Liver (tissue), 9 donors: ENCODE results near the gene DNAH2. TPM values are rescaled to one million over a fixed set of nuclear protein-coding genes. Genes with fewer than 3 reads are reported as not detected.

Experiments used
- DNase-seq: peaks from one replicate; pipeline ENCODE4 v3.0.0-alpha.2; 2017; ENCODE audit warnings: low spot score
- H3K27ac ChIP-seq, 2 donors: one replicate each; pipeline ENCODE4 v1.7.0; 2013; ENCODE audit warnings: inconsistent platforms in 2 of 2, low read length in 2 of 2, control low read depth in 1 of 2, low read depth in 1 of 2, mild to moderate bottlenecking in 1 of 2
- H3K27me3 ChIP-seq, 4 donors: one replicate each; pipeline versions ENCODE4 v1.6.1 to v1.7.0; 2013; ENCODE audit warnings: low read length in 3 of 4, inconsistent platforms in 1 of 4, mild to moderate bottlenecking in 1 of 4, moderate library complexity in 1 of 4; ENCODE audit not compliant: control insufficient read depth in 4 of 4, insufficient read depth in 4 of 4
- H3K36me3 ChIP-seq, 4 donors: one replicate each; pipeline versions ENCODE4 v1.6.1 to v1.7.0; 2013; ENCODE audit warnings: low read length in 3 of 4, mild to moderate bottlenecking in 3 of 4, low read depth in 1 of 4, moderate library complexity in 1 of 4; ENCODE audit not compliant: control insufficient read depth in 4 of 4, insufficient read depth in 3 of 4
- H3K4me1 ChIP-seq, 4 donors: one replicate each; pipeline versions ENCODE4 v1.6.1 to v1.7.0; 2013; ENCODE audit warnings: low read length in 3 of 4, mild to moderate bottlenecking in 3 of 4, moderate library complexity in 1 of 4; ENCODE audit not compliant: control insufficient read depth in 4 of 4, insufficient read depth in 4 of 4
- H3K4me3 ChIP-seq, 3 donors: one replicate each; pipeline versions ENCODE4 v1.6.1 to v1.7.0; 2013; ENCODE audit warnings: low read length in 3 of 3, control low read depth in 1 of 3, low read depth in 1 of 3, mild to moderate bottlenecking in 1 of 3
- H3K9ac ChIP-seq, 2 donors: one replicate each; pipeline ENCODE4 v1.7.0; 2013; ENCODE audit warnings: low read length in 2 of 2, mild to moderate bottlenecking in 2 of 2, moderate library complexity in 2 of 2, control low read depth in 1 of 2, low read depth in 1 of 2
- H3K9me3 ChIP-seq, 4 donors: one replicate each; pipeline versions ENCODE4 v1.6.1 to v1.7.0; 2013; ENCODE audit warnings: low read length in 3 of 4; ENCODE audit not compliant: control insufficient read depth in 4 of 4
- EGR1 ChIP-seq, 2 donors: IDR thresholded peaks; 2 replicates each; pipeline ENCODE4 v1.6.1; 2016 to 2018; ENCODE audit warnings: antibody characterized with exemption in 2 of 2, low read depth in 2 of 2
- FOXA1 ChIP-seq: IDR thresholded peaks from 2 replicates; pipeline ENCODE4 v1.6.1; 2016; ENCODE audit warnings: antibody characterized with exemption
- GABPA ChIP-seq, 2 donors: IDR thresholded peaks in 1 of 2; conservative IDR thresholded peaks in 1 of 2; 2 replicates each; pipeline ENCODE4 v1.6.1; 2016; ENCODE audit warnings: antibody characterized with exemption in 2 of 2, mild to moderate bottlenecking in 1 of 2, moderate library complexity in 1 of 2
- HNF4A ChIP-seq, 2 donors: conservative IDR thresholded peaks; 2 replicates each; pipeline ENCODE4 v1.6.1; 2016; ENCODE audit warnings: antibody characterized with exemption in 2 of 2, mild to moderate bottlenecking in 2 of 2
- NR2F2 ChIP-seq: IDR thresholded peaks from 2 replicates; pipeline ENCODE4 v1.6.1; 2016; ENCODE audit warnings: antibody characterized with exemption
- RAD21 ChIP-seq, 2 donors: IDR thresholded peaks; 2 replicates each; pipeline ENCODE4 v1.6.1; 2016; ENCODE audit warnings: antibody characterized with exemption in 2 of 2, mild to moderate bottlenecking in 2 of 2
- RXRA ChIP-seq, 2 donors: IDR thresholded peaks; 2 replicates each; pipeline ENCODE4 v1.6.1; 2017 to 2018; ENCODE audit warnings: antibody characterized with exemption in 2 of 2, mild to moderate bottlenecking in 1 of 2
- SP1 ChIP-seq: IDR thresholded peaks from 2 replicates; pipeline ENCODE4 v1.6.1; 2018; ENCODE audit warnings: antibody characterized with exemption, mild to moderate bottlenecking
- YY1 ChIP-seq: IDR thresholded peaks from 2 replicates; pipeline ENCODE4 v1.6.1; 2016; ENCODE audit warnings: antibody characterized with exemption, mild to moderate bottlenecking
- whole genome bisulfite sequencing: extraction: QIAGEN DNeasy Blood & Tissue Kit; methylation state at CpG from one replicate; pipeline ENCODE4 v1.1.7; 2013; 5-methylcytosine and 5-hydroxymethylcytosine counted together
- polyA plus RNA-seq, 2 donors: library from polyadenylated mRNA; stranded (reverse) in 1 of 2; unstranded in 1 of 2; fragments of 200-250 nt in 1 of 2; fragments of >200 nt in 1 of 2; fragmentation: Nextera tagmentation in 1 of 2; extraction: Ambion mirVana in 1 of 2; gene quantifications; one replicate each; pipeline versions ENCODE4 v1.2.1 to v1.2.3, GENCODE V29; 2013 to 2015
- total RNA-seq, 2 donors: library from RNA; depleted of rRNA; stranded (reverse); fragments of >200 nt; gene quantifications; one replicate each; pipeline ENCODE4 v1.2.3, GENCODE V29; 2014
- TF ChIP-seq, protein P1 (sequence below): IDR thresholded peaks from 2 replicates; pipeline ENCODE4 v1.6.1; 2016; ENCODE audit warnings: antibody characterized with exemption
- TF ChIP-seq, protein P2 (sequence below): fragments of 150-350 bp; IDR thresholded peaks from 2 replicates; pipeline ENCODE4 v1.5.1; 2017; ENCODE audit warnings: improper control_type of control experiment, low read depth, low read length; ENCODE audit not compliant: missing input control
- TF ChIP-seq, protein P3 (sequence below): IDR thresholded peaks from 2 replicates; pipeline ENCODE4 v1.6.1; 2016; ENCODE audit warnings: antibody characterized with exemption, mild to moderate bottlenecking
- TF ChIP-seq, protein P4 (sequence below): IDR thresholded peaks from 2 replicates; pipeline ENCODE4 v1.6.1; 2016; ENCODE audit warnings: antibody characterized with exemption
- donor health status: healthy.
- donor health status: healthy.
- donor health status: healthy.
- donor health status: healthy.
- donor health status: healthy.

DNAH2 gene
- total and polyA plus RNA-seq, 4 donors = under 0.01 to 0.25 (median 0.05) TPM

DNA sequence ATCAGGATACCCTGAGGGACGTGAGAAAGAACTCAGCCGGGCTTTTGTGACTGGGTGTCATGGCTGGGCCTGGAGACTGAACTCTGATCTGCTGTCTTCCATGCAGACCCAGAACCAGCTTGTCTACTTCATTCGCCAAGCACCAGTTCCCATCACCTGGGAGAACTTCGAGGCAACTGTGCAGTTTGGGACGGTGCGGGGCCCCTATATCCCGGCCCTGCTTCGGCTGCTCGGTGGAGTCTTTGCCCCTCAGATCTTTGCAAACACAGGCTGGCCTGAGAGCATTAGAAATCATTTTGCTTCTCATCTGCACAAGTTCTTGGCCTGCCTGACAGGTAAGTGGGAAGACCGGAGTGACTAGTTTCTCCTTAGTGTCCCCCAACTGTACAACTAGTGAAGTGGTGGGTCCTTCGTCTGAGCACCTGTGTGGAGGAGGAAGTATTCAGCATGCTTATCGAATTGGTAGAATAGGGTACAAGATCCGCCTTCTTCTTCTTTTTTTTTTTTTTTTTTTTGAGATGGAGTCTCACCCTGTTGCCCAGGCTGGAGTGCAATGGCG lies 15.5 kb downstream of the DNAH2 start:
- 89% methylated on average over 14 of the region's 14 CpGs for WGBS
- no peak overlapping the region for H3K9ac ChIP-seq
- no peaks in the 10 kb centered on the region for H3K9me3 ChIP-seq
- no peaks in the 10 kb centered on the region for H3K27me3 ChIP-seq
- no peak overlapping the region for H3K4me3 ChIP-seq
- no peaks in the 10 kb centered on the region for H3K36me3 ChIP-seq
- no peak for DNase-seq
- H3K27ac ChIP-seq = no peak overlapping the region
- TF ChIP-seq NR2F2 (no peak), HNF4A (conservative IDR thresholded peaks at IDR 0.05) (no peak), YY1 (no peak), RAD21 (IDR thresholded peaks at IDR 0.05) (no peak)
- H3K4me1 ChIP-seq = no peaks in the 10 kb centered on the region

DNA sequence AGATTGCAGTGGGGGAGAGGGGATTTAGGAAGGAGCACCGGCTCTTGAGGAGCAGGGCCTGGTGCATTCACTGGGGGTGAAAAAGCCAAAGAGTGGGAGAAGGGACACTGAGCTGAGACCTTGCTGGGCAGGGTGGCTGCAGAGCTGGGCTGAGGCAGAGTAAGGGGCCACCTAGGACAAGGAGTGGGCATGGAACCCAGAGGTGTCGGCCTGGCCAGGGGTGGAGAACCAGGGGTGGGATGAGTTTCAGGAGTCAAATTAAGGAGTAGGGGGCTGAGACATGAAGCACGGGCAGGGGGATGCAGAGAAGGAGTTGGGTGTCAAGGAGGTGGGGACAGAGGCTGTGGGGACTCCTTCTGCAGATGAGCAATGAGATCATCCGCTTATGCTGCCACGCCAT lies 20.1 kb downstream of the DNAH2 start:
- Histone ChIP-seq H3K36me3 (no peaks in the 10 kb centered on the region), H3K27ac (no peak overlapping the region), H3K4me3 (no peak overlapping the region), H3K27me3 (no peaks in the 10 kb centered on the region), H3K9ac (no peak overlapping the region), H3K9me3 (no peaks in the 10 kb centered on the region), H3K4me1 (no peaks in the 10 kb centered on the region)
- no peak for DNase-seq
- 86% methylated on average over 5 of the region's 5 CpGs for WGBS
- TF ChIP-seq, protein P1, sequence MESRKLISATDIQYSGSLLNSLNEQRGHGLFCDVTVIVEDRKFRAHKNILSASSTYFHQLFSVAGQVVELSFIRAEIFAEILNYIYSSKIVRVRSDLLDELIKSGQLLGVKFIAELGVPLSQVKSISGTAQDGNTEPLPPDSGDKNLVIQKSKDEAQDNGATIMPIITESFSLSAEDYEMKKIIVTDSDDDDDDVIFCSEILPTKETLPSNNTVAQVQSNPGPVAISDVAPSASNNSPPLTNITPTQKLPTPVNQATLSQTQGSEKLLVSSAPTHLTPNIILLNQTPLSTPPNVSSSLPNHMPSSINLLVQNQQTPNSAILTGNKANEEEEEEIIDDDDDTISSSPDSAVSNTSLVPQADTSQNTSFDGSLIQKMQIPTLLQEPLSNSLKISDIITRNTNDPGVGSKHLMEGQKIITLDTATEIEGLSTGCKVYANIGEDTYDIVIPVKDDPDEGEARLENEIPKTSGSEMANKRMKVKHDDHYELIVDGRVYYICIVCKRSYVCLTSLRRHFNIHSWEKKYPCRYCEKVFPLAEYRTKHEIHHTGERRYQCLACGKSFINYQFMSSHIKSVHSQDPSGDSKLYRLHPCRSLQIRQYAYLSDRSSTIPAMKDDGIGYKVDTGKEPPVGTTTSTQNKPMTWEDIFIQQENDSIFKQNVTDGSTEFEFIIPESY = no peak
- no peak for TF ChIP-seq FOXA1
- TF ChIP-seq, protein P2, sequence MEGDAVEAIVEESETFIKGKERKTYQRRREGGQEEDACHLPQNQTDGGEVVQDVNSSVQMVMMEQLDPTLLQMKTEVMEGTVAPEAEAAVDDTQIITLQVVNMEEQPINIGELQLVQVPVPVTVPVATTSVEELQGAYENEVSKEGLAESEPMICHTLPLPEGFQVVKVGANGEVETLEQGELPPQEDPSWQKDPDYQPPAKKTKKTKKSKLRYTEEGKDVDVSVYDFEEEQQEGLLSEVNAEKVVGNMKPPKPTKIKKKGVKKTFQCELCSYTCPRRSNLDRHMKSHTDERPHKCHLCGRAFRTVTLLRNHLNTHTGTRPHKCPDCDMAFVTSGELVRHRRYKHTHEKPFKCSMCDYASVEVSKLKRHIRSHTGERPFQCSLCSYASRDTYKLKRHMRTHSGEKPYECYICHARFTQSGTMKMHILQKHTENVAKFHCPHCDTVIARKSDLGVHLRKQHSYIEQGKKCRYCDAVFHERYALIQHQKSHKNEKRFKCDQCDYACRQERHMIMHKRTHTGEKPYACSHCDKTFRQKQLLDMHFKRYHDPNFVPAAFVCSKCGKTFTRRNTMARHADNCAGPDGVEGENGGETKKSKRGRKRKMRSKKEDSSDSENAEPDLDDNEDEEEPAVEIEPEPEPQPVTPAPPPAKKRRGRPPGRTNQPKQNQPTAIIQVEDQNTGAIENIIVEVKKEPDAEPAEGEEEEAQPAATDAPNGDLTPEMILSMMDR = no peak
- TF ChIP-seq, protein P3, sequence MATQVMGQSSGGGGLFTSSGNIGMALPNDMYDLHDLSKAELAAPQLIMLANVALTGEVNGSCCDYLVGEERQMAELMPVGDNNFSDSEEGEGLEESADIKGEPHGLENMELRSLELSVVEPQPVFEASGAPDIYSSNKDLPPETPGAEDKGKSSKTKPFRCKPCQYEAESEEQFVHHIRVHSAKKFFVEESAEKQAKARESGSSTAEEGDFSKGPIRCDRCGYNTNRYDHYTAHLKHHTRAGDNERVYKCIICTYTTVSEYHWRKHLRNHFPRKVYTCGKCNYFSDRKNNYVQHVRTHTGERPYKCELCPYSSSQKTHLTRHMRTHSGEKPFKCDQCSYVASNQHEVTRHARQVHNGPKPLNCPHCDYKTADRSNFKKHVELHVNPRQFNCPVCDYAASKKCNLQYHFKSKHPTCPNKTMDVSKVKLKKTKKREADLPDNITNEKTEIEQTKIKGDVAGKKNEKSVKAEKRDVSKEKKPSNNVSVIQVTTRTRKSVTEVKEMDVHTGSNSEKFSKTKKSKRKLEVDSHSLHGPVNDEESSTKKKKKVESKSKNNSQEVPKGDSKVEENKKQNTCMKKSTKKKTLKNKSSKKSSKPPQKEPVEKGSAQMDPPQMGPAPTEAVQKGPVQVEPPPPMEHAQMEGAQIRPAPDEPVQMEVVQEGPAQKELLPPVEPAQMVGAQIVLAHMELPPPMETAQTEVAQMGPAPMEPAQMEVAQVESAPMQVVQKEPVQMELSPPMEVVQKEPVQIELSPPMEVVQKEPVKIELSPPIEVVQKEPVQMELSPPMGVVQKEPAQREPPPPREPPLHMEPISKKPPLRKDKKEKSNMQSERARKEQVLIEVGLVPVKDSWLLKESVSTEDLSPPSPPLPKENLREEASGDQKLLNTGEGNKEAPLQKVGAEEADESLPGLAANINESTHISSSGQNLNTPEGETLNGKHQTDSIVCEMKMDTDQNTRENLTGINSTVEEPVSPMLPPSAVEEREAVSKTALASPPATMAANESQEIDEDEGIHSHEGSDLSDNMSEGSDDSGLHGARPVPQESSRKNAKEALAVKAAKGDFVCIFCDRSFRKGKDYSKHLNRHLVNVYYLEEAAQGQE = no peak
- TF ChIP-seq, protein P4, sequence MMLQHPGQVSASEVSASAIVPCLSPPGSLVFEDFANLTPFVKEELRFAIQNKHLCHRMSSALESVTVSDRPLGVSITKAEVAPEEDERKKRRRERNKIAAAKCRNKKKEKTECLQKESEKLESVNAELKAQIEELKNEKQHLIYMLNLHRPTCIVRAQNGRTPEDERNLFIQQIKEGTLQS = no peak
- TF ChIP-seq EGR1 (IDR thresholded peaks at IDR 0.05; ENCODE audit: low read depth in 2 of 2) = no peak
- TF ChIP-seq SP1 = no peak
- no peak for TF ChIP-seq NR2F2
- no peak for TF ChIP-seq RXRA (IDR thresholded peaks at IDR 0.05)
- no peak for TF ChIP-seq GABPA (IDR thresholded peaks at IDR 0.05 in 1 of 2, conservative IDR thresholded peaks at IDR 0.05 in 1 of 2)
